ENCODE measurements around the gene FAAP20. TPM values are rescaled to one million over a fixed set of nuclear protein-coding genes. Genes with fewer than 3 reads are reported as not detected.

The FAAP20 gene
- total RNA-seq, 2 donors from 2014 or later = 19.8 to 23.6 TPM

GRCh38 chr1:2214541-2215241, 20.1 kb upstream of the FAAP20 start:
- ATAC-seq = no peak
- H3K9me3 ChIP-seq = no peaks in the 10 kb centered on the region
- H3K27me3 ChIP-seq = no peaks in the 10 kb centered on the region
- H3K4me3 ChIP-seq = no peak overlapping the region
- TF ChIP-seq CTCF (IDR thresholded peaks at IDR 0.05) (no peak), POLR2A (IDR thresholded peaks at IDR 0.05) (no peak)
- peak in 1 of 4 donors; percentile 36 for DNase-seq
- 60 to 67% methylated on average over 1 to 20 of the region's 21 CpGs for WGBS, 2 donors
- intact Hi-C loops (cut with DNase I) = no loop called here
- peak overlapping the region; percentile 18 to 88 (median 86) for H3K27ac ChIP-seq
- no peaks in the 10 kb centered on the region for H3K36me3 ChIP-seq (replicated peaks in 1 of 2; ENCODE audit: insufficient read depth in 1 of 2, low read depth in 2 of 2)
- peaks cover 31% of the 10 kb centered on the region for H3K4me1 ChIP-seq

- Histone ChIP-seq H3K9me3 (no peaks in the 10 kb centered on the region), H3K27ac (peak overlapping the region; percentile 75 to 88 (median 86)), H3K36me3 (replicated peaks in 1 of 2; ENCODE audit: insufficient read depth in 1 of 2, low read depth in 2 of 2) (no peaks in the 10 kb centered on the region), H3K4me3 (no peak overlapping the region), H3K4me1 (peaks cover 33% of the 10 kb centered on the region), H3K27me3 (no peaks in the 10 kb centered on the region)
- intact Hi-C loops (cut with DNase I) = no loop called here
- no peak for TF ChIP-seq POLR2A (IDR thresholded peaks at IDR 0.05)
- TF ChIP-seq CTCF (IDR thresholded peaks at IDR 0.05) = no peak
- DNase-seq (peak in 3 of 4 donors; percentile 15 to 60 (median 41)), ATAC-seq (no peak)
- WGBS, 2 donors = 68 to 84% methylated on average over 21 to 27 of the region's 32 CpGs
Observed at GRCh38 chr1:2213576-2214505, 19.3 kb upstream of the FAAP20 start.

- TF ChIP-seq POLR2A (IDR thresholded peaks at IDR 0.05) = peak in 2 of 3 donors; percentile 53 to 66
- peak in 5 of 7 experiments; percentile 12 to 49 (median 41) for TF ChIP-seq CTCF (IDR thresholded peaks at IDR 0.05)
- Histone ChIP-seq H3K27me3 (no peaks in the 10 kb centered on the region), H3K27ac (peak overlapping the region; percentile 75 to 88 (median 86)), H3K4me3 (no peak overlapping the region), H3K4me1 (peaks cover 43% of the 10 kb centered on the region), H3K9me3 (no peaks in the 10 kb centered on the region), H3K36me3 (replicated peaks in 1 of 2; ENCODE audit: insufficient read depth in 1 of 2, low read depth in 2 of 2) (no peaks in the 10 kb centered on the region)
- ATAC-seq (peak; percentile 65), DNase-seq (peak; percentile 89 to 93 (median 90))
- WGBS, 2 donors = 21 to 36% methylated on average over 16 to 48 of the region's 49 CpGs
- intact Hi-C loops (cut with DNase I) = no loop called here
Observed at GRCh38 chr1:2212532-2213491, 18.2 kb upstream of the FAAP20 start.

GRCh38 chr1:2212274-2212531, 17.6 kb upstream of the FAAP20 start:
- TF ChIP-seq POLR2A (IDR thresholded peaks at IDR 0.05) (no peak), CTCF (IDR thresholded peaks at IDR 0.05) (no peak)
- intact Hi-C loops (cut with DNase I) = no loop called here
- 57% methylated on average over 10 of the region's 10 CpGs; no CpG with 5 or more reads in 1 of the 2 donors for WGBS, 2 donors
- no peaks in the 10 kb centered on the region for H3K9me3 ChIP-seq
- peaks cover 49% of the 10 kb centered on the region for H3K4me1 ChIP-seq
- DNase-seq (no peak), ATAC-seq (no peak)
- no peaks in the 10 kb centered on the region for H3K36me3 ChIP-seq (replicated peaks in 1 of 2; ENCODE audit: insufficient read depth in 1 of 2, low read depth in 2 of 2)
- H3K27ac ChIP-seq = peak overlapping the region; percentile 75 to 88 (median 86)
- no peak overlapping the region for H3K4me3 ChIP-seq
- no peaks in the 10 kb centered on the region for H3K27me3 ChIP-seq
